GM23338 (cell line): ENCODE data around the gene PRMT7. TPM values are rescaled to one million over a fixed set of nuclear protein-coding genes. Genes with fewer than 3 reads are reported as not detected.
A peak's percentile ranks its signal among the peaks of the same experiment; 100 is the strongest.

Source experiments
- ATAC-seq: fragments of 200-7000 bp; cut with Tn5 transposase; 3 replicates; pipeline ENCODE4 v1.9.1; 2020
- DNase-seq: peaks from one replicate; pipeline ENCODE4 v3.0.0-alpha.2; 2015; ENCODE audit warnings: low spot score
- H2AFZ ChIP-seq: fragments of 200-600 bp; sonication (generic); 2 replicates; pipeline ENCODE4 v1.8.0; 2016; ENCODE audit warnings: antibody characterized with exemption, mild to moderate bottlenecking, moderate library complexity
- H3F3A ChIP-seq: fragments of 200-600 bp; sonication (generic); replicated peaks from 2 replicates; pipeline ENCODE4 v1.8.0; 2017; ENCODE audit warnings: antibody characterized with exemption, mixed run types, low read depth
- H3K27ac ChIP-seq: fragments of 200-600 bp; sonication (generic); 2 replicates; pipeline ENCODE4 v1.6.1; 2016; ENCODE audit warnings: low read depth
- H3K27me3 ChIP-seq: fragments of 200-600 bp; sonication (generic); 2 replicates; pipeline ENCODE4 v1.8.0; 2016; ENCODE audit warnings: mild to moderate bottlenecking, mixed run types, moderate library complexity; ENCODE audit not compliant: insufficient read depth
- H3K36me3 ChIP-seq: fragments of 200-600 bp; sonication (generic); 2 replicates; pipeline ENCODE4 v1.8.0; 2016; ENCODE audit warnings: mild to moderate bottlenecking; ENCODE audit not compliant: insufficient read depth
- H3K4me1 ChIP-seq: fragments of 200-600 bp; sonication (generic); 2 replicates; pipeline ENCODE4 v1.8.0; 2016; ENCODE audit warnings: mild to moderate bottlenecking, moderate library complexity; ENCODE audit not compliant: insufficient read depth
- H3K4me2 ChIP-seq: fragments of 200-600 bp; sonication (generic); 2 replicates; pipeline ENCODE4 v1.7.1; 2017; ENCODE audit warnings: mixed run types
- H3K4me3 ChIP-seq: fragments of 200-600 bp; sonication (generic); 2 replicates; pipeline ENCODE4 v1.6.1; 2016; ENCODE audit warnings: mixed run types
- H3K79me2 ChIP-seq: fragments of 200-600 bp; sonication (generic); replicated peaks from 2 replicates; pipeline ENCODE4 v1.8.0; 2017; ENCODE audit warnings: mild to moderate bottlenecking; ENCODE audit not compliant: insufficient read depth
- H3K9me2 ChIP-seq: fragments of 200-600 bp; sonication (generic); 2 replicates; pipeline ENCODE4 v1.8.0; 2017; ENCODE audit not compliant: insufficient read depth
- H4K20me1 ChIP-seq: fragments of 200-600 bp; sonication (generic); replicated peaks from 2 replicates; pipeline ENCODE4 v1.8.0; 2017; ENCODE audit warnings: mild to moderate bottlenecking; ENCODE audit not compliant: insufficient read depth
- H3K27ac Mint-ChIP-seq: 2 replicates; pipeline ENCODE4 v1.8.0; 2020; ENCODE audit warnings: inconsistent platforms, mild to moderate bottlenecking, moderate library complexity, mixed read lengths
- H3K27me3 Mint-ChIP-seq: 3 replicates; pipeline ENCODE4 v1.8.0; 2022; ENCODE audit warnings: low read depth, mild to moderate bottlenecking, moderate library complexity, mixed read lengths, inconsistent platforms; ENCODE audit not compliant: insufficient read depth, poor library complexity
- H3K36me3 Mint-ChIP-seq: 3 replicates; pipeline ENCODE4 v1.8.0; 2021; ENCODE audit warnings: low read depth, mild to moderate bottlenecking, inconsistent platforms, moderate library complexity, mixed read lengths
- H3K4me1 Mint-ChIP-seq: 3 replicates; pipeline ENCODE4 v1.8.0; 2020; ENCODE audit warnings: mild to moderate bottlenecking, inconsistent platforms, mixed read lengths
- H3K4me3 Mint-ChIP-seq: 3 replicates; pipeline ENCODE4 v1.8.0; 2021; ENCODE audit warnings: moderate library complexity, mild to moderate bottlenecking, inconsistent platforms, mixed read lengths
- H3K9me3 Mint-ChIP-seq: 3 replicates; pipeline ENCODE4 v1.8.0; 2020; ENCODE audit warnings: moderate library complexity, mild to moderate bottlenecking, inconsistent platforms, mixed read lengths
- CREB1 ChIP-seq: fragments of 250-450 bp; sonication (Bioruptor Pico); IDR thresholded peaks from 2 replicates; pipeline ENCODE4 v1.5.0; 2020; ENCODE audit warnings: low read depth, mild to moderate bottlenecking, moderate library complexity
- EZH2 ChIP-seq: fragments of 200-600 bp; sonication (generic); IDR thresholded peaks from one replicate; pipeline ENCODE4 v1.8.0; 2017; ENCODE audit warnings: antibody characterized with exemption, mild to moderate bottlenecking, low read depth; ENCODE audit not compliant: unreplicated experiment
- EZH2phosphoT487 ChIP-seq: fragments of 200-600 bp; sonication (generic); IDR thresholded peaks from one replicate; pipeline ENCODE4 v1.8.1; 2018; ENCODE audit warnings: antibody characterized with exemption; ENCODE audit not compliant: unreplicated experiment
- JUNB ChIP-seq: IDR thresholded peaks from one replicate; pipeline ENCODE4 v1.6.1; 2016; ENCODE audit warnings: antibody characterized with exemption; ENCODE audit not compliant: unreplicated experiment
- NANOG ChIP-seq: IDR thresholded peaks from 2 replicates; pipeline ENCODE4 v1.6.1; 2016; ENCODE audit warnings: antibody characterized with exemption, borderline replicate concordance
- POLR2AphosphoS5 ChIP-seq: IDR thresholded peaks from 2 replicates; pipeline ENCODE4 v1.6.1; 2016; ENCODE audit warnings: antibody characterized with exemption, low read depth
- STAT1 ChIP-seq: IDR thresholded peaks from one replicate; pipeline ENCODE4 v1.6.1; 2016; ENCODE audit warnings: antibody characterized with exemption; ENCODE audit not compliant: unreplicated experiment
- ZNF114 ChIP-seq: fragments of 250-450 bp; sonication (Bioruptor Pico); IDR thresholded peaks from 2 replicates; pipeline ENCODE4 v1.5.0; 2020; ENCODE audit warnings: mild to moderate bottlenecking, moderate library complexity
- ZNF331 ChIP-seq: fragments of 250-450 bp; sonication (Bioruptor Pico); IDR thresholded peaks from 2 replicates; pipeline ENCODE4 v1.5.0; 2020; ENCODE audit warnings: low read depth, mild to moderate bottlenecking, moderate library complexity
- polyA plus RNA-seq: library from polyadenylated mRNA; unstranded; fragments of >200 nt; fragmentation: Nextera tagmentation; extraction: Ambion mirVana; gene quantifications from 2 replicates; pipeline ENCODE4 v1.2.1, GENCODE V29; 2016
- total RNA-seq: library from RNA; depleted of rRNA; stranded (reverse); fragments of >200 nt; shearing (Covaris generic); gene quantifications from 2 replicates; pipeline ENCODE4 v1.2.3, GENCODE V29; 2014
- TF ChIP-seq, protein P1 (sequence below), 2 experiments: fragments of 200-600 bp in 1 of 2; sonication (generic) in 1 of 2; conservative IDR thresholded peaks; 2 replicates each; pipeline versions ENCODE4 v1.5.1 to v1.6.1; 2016 to 2017; ENCODE audit warnings: antibody characterized with exemption in 2 of 2, low read depth in 2 of 2, mild to moderate bottlenecking in 2 of 2, moderate library complexity in 1 of 2
- TF ChIP-seq, protein P2 (sequence below): IDR thresholded peaks from one replicate; pipeline ENCODE4 v1.6.1; 2018; ENCODE audit warnings: antibody characterized with exemption; ENCODE audit not compliant: unreplicated experiment
- TF ChIP-seq, protein P3 (sequence below): IDR thresholded peaks from 2 replicates; pipeline ENCODE4 v1.6.1; 2016; ENCODE audit warnings: antibody characterized with exemption
- TF ChIP-seq, protein P4 (sequence below): fragments of 250-450 bp; sonication (Bioruptor Pico); IDR thresholded peaks from 2 replicates; pipeline ENCODE4 v1.5.0; 2020; ENCODE audit warnings: mild to moderate bottlenecking, moderate library complexity

The PRMT7 gene
- total and polyA plus RNA-seq, 2 experiments from 2014 or later: 20.2 to 65.3 TPM

DNA sequence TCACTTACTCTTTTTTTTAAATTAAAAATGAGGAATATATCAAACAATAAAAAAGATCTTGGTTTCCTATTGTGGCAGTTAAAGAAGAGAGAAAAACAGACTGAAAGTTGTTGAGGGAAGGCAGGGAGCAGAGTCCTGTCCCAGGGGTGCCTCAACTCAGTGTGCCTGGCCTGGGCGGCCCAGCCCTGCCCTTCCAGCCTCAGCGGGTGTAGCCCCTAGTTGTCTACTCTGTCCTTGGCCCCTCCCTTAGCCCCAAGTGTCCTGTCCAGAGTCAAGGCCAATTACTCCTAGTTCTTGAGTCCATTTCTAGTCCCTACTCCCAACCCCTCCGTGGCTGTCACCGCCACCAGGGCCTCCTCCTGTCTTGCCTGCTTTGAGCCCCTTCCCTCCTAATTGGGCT, 85.0 kb downstream of the PRMT7 start:
- ATAC-seq (no peak), DNase-seq (no peak)
- Mint-ChIP-seq H3K27me3 (peaks cover 7% of the 10 kb centered on the region), H3K9me3 (no peaks in the 10 kb centered on the region), H3K27ac (0 out of 2 replicates have a peak overlapping the region, but pooled peaks have one; percentile 51), H3K36me3 (no peaks in the 10 kb centered on the region), H3K4me3 (no peak overlapping the region), H3K4me1 (peaks cover 24% of the 10 kb centered on the region)
- H3K27ac ChIP-seq: no peak overlapping the region
- H3K36me3 ChIP-seq: no peaks in the 10 kb centered on the region
- no peaks in the 10 kb centered on the region for H3K79me2 ChIP-seq
- no peak overlapping the region for H3K4me2 ChIP-seq
- no peaks in the 10 kb centered on the region for H3K27me3 ChIP-seq
- peaks cover 4% of the 10 kb centered on the region; the same call in 1 of the 2 replicates for H3K9me2 ChIP-seq
- H3F3A ChIP-seq: no peaks in the 10 kb centered on the region
- no peaks in the 10 kb centered on the region for H4K20me1 ChIP-seq
- TF ChIP-seq, protein P1, sequence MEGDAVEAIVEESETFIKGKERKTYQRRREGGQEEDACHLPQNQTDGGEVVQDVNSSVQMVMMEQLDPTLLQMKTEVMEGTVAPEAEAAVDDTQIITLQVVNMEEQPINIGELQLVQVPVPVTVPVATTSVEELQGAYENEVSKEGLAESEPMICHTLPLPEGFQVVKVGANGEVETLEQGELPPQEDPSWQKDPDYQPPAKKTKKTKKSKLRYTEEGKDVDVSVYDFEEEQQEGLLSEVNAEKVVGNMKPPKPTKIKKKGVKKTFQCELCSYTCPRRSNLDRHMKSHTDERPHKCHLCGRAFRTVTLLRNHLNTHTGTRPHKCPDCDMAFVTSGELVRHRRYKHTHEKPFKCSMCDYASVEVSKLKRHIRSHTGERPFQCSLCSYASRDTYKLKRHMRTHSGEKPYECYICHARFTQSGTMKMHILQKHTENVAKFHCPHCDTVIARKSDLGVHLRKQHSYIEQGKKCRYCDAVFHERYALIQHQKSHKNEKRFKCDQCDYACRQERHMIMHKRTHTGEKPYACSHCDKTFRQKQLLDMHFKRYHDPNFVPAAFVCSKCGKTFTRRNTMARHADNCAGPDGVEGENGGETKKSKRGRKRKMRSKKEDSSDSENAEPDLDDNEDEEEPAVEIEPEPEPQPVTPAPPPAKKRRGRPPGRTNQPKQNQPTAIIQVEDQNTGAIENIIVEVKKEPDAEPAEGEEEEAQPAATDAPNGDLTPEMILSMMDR (conservative IDR thresholded peaks at IDR 0.05; ENCODE audit: low read depth in 2 of 2): no peak
- no peak for TF ChIP-seq POLR2AphosphoS5
- TF ChIP-seq JUNB: no peak
- no peak for TF ChIP-seq CREB1 (CRISPR knock-in tag)
- TF ChIP-seq STAT1: no peak
- no peak for TF ChIP-seq NANOG
- TF ChIP-seq EZH2: no peak
- TF ChIP-seq ZNF331 (CRISPR knock-in tag): no peak
- TF ChIP-seq, protein P2, sequence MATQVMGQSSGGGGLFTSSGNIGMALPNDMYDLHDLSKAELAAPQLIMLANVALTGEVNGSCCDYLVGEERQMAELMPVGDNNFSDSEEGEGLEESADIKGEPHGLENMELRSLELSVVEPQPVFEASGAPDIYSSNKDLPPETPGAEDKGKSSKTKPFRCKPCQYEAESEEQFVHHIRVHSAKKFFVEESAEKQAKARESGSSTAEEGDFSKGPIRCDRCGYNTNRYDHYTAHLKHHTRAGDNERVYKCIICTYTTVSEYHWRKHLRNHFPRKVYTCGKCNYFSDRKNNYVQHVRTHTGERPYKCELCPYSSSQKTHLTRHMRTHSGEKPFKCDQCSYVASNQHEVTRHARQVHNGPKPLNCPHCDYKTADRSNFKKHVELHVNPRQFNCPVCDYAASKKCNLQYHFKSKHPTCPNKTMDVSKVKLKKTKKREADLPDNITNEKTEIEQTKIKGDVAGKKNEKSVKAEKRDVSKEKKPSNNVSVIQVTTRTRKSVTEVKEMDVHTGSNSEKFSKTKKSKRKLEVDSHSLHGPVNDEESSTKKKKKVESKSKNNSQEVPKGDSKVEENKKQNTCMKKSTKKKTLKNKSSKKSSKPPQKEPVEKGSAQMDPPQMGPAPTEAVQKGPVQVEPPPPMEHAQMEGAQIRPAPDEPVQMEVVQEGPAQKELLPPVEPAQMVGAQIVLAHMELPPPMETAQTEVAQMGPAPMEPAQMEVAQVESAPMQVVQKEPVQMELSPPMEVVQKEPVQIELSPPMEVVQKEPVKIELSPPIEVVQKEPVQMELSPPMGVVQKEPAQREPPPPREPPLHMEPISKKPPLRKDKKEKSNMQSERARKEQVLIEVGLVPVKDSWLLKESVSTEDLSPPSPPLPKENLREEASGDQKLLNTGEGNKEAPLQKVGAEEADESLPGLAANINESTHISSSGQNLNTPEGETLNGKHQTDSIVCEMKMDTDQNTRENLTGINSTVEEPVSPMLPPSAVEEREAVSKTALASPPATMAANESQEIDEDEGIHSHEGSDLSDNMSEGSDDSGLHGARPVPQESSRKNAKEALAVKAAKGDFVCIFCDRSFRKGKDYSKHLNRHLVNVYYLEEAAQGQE: no peak
- no peak for TF ChIP-seq ZNF114
- TF ChIP-seq, protein P3, sequence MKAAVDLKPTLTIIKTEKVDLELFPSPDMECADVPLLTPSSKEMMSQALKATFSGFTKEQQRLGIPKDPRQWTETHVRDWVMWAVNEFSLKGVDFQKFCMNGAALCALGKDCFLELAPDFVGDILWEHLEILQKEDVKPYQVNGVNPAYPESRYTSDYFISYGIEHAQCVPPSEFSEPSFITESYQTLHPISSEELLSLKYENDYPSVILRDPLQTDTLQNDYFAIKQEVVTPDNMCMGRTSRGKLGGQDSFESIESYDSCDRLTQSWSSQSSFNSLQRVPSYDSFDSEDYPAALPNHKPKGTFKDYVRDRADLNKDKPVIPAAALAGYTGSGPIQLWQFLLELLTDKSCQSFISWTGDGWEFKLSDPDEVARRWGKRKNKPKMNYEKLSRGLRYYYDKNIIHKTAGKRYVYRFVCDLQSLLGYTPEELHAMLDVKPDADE: no peak
- no peak for TF ChIP-seq EZH2phosphoT487
- TF ChIP-seq, protein P4, sequence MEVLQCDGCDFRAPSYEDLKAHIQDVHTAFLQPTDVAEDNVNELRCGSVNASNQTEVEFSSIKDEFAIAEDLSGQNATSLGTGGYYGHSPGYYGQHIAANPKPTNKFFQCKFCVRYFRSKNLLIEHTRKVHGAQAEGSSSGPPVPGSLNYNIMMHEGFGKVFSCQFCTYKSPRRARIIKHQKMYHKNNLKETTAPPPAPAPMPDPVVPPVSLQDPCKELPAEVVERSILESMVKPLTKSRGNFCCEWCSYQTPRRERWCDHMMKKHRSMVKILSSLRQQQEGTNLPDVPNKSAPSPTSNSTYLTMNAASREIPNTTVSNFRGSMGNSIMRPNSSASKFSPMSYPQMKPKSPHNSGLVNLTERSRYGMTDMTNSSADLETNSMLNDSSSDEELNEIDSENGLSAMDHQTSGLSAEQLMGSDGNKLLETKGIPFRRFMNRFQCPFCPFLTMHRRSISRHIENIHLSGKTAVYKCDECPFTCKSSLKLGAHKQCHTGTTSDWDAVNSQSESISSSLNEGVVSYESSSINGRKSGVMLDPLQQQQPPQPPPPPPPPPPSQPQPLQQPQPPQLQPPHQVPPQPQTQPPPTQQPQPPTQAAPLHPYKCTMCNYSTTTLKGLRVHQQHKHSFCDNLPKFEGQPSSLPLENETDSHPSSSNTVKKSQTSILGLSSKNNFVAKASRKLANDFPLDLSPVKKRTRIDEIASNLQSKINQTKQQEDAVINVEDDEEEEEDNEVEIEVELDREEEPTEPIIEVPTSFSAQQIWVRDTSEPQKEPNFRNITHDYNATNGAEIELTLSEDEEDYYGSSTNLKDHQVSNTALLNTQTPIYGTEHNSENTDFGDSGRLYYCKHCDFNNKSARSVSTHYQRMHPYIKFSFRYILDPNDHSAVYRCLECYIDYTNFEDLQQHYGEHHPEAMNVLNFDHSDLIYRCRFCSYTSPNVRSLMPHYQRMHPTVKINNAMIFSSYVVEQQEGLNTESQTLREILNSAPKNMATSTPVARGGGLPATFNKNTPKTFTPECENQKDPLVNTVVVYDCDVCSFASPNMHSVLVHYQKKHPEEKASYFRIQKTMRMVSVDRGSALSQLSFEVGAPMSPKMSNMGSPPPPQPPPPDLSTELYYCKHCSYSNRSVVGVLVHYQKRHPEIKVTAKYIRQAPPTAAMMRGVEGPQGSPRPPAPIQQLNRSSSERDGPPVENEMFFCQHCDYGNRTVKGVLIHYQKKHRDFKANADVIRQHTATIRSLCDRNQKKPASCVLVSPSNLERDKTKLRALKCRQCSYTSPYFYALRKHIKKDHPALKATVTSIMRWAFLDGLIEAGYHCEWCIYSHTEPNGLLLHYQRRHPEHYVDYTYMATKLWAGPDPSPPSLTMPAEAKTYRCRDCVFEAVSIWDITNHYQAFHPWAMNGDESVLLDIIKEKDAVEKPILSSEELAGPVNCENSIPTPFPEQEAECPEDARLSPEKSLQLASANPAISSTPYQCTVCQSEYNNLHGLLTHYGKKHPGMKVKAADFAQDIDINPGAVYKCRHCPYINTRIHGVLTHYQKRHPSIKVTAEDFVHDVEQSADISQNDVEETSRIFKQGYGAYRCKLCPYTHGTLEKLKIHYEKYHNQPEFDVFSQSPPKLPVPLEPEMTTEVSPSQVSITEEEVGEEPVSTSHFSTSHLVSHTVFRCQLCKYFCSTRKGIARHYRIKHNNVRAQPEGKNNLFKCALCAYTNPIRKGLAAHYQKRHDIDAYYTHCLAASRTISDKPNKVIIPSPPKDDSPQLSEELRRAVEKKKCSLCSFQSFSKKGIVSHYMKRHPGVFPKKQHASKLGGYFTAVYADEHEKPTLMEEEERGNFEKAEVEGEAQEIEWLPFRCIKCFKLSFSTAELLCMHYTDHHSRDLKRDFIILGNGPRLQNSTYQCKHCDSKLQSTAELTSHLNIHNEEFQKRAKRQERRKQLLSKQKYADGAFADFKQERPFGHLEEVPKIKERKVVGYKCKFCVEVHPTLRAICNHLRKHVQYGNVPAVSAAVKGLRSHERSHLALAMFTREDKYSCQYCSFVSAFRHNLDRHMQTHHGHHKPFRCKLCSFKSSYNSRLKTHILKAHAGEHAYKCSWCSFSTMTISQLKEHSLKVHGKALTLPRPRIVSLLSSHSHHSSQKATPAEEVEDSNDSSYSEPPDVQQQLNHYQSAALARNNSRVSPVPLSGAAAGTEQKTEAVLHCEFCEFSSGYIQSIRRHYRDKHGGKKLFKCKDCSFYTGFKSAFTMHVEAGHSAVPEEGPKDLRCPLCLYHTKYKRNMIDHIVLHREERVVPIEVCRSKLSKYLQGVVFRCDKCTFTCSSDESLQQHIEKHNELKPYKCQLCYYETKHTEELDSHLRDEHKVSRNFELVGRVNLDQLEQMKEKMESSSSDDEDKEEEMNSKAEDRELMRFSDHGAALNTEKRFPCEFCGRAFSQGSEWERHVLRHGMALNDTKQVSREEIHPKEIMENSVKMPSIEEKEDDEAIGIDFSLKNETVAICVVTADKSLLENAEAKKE (CRISPR knock-in tag): no peak
- no peak overlapping the region for H3K4me3 ChIP-seq
- H2AFZ ChIP-seq: no peak overlapping the region
- H3K4me1 ChIP-seq: peaks cover 19% of the 10 kb centered on the region
